ENCODE results near the gene ARL5C.
A peak's percentile ranks its signal among the peaks of the same experiment; 100 is the strongest.

Gene ARL5C

DNA sequence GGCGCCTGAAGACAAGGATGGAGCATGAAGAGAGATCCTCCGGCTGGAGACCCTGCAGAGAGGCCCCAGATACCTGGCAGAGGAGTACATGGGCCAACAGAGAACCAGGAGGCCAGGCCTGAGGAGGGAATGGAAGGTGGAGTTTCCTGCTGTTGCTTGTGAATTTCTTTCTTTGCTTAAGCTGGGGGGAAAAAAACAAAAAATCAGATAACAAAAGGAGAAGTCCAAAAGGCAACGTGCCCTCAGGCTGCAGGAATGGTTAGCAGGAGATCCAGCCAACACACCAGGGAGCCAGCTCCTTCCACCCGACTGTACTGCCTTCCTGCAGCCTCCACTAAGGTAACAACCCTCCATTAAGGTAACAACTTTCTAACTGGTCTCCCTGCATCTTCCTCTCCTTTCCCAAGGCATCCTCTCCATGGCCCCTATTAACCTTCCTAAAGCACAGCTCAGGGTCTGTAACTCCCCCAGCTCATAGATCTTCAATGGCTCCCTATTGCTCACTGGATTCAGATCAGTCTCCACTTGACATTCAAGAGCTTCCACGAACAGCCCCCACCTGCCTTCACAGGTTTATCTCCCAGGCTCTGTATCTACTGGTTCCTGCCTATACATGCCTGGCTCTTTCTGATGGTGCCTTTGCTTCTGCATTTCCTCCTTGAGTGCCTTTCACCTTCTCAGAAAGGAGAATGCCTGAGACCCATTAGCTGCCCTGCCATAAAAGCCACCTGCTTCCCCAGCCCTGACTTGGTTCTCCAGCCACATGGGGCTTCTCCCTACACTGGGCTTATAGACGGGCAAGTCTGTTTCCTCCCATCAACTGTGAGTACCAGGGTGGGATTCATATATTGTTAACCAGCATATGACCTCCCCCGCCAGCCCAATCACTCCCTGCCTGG lies 725 bp upstream of the ARL5C start:
- DNase-seq = no peak

DNA sequence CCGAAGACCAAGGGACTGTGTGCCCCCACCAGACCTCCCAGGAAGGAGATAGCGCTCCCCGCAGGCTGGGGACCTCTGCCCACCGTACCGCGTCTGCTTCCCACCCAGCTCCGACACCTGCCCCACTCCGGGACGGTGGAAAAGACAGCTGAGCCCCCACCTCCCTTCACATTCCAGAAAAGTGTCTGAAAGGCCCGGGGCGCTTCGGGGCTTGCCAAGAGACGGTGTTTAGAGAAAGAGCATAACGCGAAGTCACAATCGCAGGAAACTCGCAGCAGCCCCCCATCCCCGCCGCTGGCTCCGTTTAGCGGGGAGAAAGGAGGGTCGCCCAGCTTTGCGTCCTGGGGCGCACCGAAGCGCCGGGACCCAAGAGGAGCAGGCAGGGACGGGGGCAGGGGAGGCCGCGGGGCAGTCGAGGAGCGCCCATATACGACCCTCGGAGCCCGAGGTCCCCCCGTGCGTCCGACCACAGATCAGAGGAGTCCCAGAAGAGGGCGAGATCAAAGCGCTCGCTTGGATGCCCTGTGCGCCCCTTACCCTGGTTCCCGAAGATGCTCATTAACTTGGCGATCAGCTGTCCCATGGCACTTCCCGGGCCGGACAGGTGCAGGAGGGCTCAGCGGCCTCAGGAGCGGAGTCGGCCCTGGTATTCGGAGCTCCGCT lies 652 bp downstream of the ARL5C start:
- no peak for DNase-seq

DNA sequence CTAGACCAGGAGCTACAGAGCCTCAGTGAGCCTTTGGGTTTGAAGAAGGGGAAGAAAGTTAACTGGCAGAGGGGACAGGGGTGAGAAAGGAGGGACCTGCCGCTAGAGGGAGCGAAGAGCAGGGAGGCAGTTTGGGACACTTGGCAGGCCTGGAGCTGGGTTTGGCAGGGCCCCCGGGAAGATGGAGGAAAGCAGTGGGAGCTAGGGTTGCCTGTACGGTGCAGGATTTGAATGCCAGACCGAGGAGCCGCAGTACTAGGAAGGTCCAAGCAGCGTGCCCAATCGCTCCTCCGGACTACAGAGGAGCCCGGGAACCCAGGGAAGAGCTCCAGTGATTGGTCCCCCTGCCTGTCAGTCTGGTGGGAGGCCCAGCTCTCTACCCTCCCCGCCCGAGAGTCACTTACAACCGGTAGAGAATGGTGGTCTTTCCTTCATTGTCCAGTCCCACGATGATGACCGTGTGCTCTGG lies 1.3 kb downstream of the ARL5C start:
- peak; percentile 80 for DNase-seq

DNA sequence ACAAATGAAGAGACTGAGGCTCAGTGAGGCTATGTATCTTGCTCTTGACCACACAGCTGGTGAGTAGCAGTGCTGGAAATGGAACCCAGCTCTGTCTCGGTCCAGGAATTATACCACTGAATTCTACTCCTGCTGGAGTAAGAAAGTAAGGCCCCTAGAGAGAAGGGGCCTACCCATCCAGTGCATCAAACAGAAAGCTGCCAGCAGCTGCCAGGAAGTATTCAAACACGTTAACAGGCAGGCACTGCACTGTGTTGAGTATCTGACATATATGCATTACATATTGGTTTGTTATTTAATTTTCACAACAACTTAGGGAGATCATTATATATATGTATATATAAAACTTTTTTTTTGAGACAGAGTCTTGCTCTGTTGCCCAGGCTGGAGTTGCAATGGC lies 4.0 kb downstream of the ARL5C start:
- no peak for DNase-seq

DNA sequence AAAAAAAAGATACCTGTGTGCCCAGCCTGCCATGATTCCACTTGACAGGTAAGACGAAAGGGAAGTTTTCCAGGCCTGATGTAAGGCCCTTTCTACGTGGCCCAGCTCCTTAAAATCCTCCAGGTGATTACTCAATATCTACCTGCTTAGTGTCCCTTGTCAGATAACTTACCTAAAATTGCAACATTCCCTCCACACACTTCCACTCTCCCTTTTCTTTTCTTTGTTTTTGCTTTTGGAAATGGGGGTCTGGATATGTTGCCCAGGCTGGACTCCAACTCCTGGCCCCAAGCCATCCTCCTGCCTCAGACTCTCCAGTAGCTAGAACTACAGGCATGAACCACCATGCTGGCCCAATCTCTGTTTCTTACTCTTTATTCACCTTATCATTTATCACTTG lies 7.3 kb downstream of the ARL5C start:
- DNase-seq = no peak

DNA sequence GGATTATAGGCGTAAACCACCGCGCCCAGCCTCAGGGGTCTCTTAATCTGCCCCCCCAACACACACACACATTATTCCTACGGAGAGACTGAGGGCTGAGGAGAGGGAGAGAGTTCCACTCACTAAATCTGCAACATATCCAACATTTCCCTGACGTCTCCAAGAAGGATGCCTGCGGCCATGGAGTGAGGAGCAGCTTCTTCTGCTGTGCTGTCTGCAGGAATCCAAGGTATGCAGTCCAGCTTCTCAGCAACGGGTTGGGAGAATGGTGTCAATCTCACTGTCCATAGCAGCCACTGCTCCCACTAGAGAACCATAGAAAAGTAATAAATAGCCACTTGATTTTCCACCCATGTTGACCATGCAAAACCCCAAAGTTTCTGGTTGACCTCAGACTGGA lies 9.5 kb downstream of the ARL5C start:
- no peak for DNase-seq

DNA sequence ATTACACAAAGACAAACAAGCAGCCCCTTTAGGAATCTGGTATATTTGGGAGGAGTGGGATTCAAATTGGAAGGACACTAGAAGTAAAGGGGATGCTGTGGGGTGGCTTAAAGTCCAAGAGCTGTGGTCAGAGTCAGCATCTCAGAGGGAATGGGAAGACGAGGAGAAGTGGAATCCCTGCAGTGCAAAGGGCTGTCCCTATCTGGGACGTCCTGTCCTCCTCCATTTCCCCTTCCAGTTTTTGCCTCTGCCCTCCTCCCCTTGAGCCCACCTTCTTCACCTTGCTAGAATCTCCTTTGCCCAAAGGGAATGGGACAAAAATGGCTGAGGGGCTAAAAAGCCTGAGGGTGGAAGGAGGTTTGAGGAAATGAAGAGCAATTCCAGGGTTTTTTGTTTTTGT lies 10.3 kb downstream of the ARL5C start:
- DNase-seq = no peak

DNA sequence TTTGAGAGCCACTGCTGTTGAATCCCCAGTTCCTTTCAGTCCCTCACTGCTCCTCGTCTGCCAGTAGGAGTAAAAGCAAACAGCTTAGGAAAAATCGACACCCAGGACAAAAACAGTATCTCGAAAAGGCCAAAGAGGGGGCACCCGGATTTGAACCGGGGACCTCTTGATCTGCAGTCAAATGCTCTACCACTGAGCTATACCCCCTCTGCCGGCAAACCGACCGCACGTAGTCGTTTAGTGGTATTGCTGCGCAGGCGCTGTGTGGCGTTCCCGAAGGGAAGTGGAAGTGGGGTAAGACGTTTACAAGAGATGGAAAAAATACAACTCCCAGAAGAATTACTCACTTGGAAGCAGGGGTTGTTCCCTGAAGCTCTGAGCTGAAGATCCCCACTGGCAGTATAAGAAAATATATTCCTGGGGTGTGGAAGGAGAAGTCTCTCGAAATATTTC lies 12.3 kb downstream of the ARL5C start:
- DNase-seq = peak; percentile 93

DNA sequence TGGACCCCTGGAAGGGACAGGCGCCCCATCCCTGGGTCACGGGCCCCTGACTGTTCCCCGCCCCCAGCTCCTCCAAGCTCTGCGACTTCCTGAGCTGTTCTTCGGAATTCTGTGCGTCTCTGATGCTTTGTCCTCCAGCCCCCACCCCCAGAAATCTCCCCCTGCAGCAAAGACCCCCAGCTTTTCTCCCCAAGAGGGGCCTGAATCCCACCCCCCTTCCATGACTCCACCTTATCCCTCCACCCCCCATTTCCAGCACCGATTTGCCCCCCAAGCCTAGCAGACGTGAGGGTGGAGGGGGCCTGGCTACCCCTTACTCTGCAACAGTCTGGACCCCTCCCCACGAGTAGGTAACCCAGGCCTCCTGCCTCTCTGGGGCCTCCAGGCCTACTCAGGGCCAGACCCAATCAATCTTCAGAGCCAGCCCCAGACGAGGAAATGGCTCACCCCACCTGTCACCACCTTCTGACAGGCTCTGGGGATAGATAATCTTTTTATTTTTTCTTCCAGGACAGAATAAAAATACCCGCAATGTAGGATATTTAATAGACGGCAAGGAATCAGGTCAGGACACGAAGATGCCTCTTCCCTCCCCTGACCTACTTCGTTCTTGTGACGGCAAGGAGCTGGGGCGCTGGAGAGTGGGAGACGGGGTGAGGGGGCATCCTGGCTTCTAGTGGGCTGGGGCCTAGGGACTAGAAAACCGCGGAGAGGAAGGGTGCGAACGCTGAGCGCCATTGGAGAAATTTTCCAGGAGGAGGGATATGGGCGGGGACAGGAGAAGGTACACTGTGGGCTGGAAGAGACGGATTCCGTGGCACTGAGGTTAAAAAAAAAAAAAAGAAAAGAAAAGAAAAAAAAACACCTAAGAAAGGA lies 13.8 kb downstream of the ARL5C start:
- peak; percentile 36 for DNase-seq

DNA sequence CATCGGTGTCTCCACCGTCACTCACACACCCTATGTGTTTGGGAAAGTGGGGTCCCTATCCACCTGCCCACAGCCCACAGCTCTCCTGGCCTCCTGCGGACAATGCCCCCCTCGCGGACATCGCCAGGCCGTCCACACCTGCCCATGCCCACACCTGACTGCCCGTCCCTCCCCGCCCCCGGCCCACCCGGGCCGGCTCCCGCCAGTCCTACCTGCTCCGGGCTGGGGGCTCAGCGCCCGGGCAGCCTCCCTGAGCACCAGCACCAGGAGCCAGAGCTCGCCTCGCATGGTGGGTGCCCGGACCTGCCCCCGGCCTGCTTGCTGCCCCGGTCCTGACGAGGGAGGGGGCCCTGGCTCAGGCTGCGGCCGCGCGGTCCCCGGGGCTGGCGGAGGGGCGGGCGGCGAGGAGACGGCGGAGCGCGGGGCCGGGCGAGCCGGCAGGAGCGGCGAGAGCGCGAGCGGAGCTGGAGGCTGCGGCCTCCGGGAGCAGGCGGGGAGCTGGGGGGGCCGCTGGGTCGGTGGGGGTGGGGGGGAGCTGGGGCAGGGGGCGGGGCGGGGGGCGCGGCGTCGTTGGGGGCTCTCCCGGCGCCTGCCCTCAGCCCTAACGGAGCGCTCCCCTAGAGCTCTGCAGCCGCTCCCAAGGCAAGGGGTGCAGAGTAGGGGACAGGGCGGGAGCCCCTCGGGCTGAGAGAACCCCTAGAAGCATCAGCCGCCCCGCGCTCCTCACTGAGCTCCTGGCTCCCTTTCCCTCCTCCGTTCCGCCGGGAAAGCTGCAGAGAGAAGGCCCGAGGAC lies 14.6 kb downstream of the ARL5C start, which contains the start of gene PLXDC1:
Gene PLXDC1, minus strand, starts transcription at position 488 of the 793 bp plus-strand sequence. Its CDS starts 200 bp downstream, at position 288.
- DNase-seq = peak; percentile 18

DNA sequence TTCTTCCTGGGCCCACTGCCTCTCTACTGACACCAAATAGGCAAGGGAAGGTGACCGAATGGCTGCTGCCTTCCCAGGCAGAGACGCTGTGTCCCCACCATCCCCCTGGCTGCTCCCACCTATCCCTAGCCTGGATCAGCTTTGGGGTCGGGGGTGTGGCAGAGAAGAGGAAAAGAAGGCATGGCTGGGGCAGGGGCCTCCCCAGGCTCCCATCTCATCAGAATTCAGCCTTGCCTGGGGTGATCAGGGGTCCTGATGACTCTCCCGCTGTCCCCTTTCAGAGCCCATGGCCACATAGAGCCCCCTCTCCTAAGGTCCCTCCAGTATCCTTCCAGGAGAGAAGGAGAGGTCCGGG lies 15.2 kb downstream of the ARL5C start:
- DNase-seq = no peak

DNA sequence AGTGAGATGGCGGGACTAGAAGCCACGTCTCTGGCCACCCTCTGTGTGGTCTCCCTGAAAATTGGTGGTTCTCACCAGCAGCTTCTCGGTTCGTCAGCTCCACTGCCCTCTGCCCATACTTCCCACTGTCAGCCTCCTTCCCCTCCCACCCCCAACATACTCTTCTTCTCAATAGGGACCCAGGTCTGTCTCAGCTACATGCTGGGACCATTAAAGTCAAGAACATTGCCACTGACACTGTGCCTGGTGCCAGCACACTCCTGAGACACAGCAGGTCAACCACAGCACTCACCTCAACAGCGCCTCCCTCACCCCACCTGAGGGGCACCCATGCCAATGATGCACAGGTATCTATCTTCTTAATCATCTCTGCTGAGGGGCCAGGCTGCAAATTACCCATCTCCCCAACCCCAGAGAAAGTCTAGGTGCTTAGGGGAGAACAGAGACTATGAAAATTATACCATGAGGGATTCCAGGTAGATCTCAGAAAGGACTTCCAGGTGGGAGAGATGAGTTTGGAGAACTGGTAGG lies 15.8 kb downstream of the ARL5C start:
- DNase-seq = peak; percentile 15

DNA sequence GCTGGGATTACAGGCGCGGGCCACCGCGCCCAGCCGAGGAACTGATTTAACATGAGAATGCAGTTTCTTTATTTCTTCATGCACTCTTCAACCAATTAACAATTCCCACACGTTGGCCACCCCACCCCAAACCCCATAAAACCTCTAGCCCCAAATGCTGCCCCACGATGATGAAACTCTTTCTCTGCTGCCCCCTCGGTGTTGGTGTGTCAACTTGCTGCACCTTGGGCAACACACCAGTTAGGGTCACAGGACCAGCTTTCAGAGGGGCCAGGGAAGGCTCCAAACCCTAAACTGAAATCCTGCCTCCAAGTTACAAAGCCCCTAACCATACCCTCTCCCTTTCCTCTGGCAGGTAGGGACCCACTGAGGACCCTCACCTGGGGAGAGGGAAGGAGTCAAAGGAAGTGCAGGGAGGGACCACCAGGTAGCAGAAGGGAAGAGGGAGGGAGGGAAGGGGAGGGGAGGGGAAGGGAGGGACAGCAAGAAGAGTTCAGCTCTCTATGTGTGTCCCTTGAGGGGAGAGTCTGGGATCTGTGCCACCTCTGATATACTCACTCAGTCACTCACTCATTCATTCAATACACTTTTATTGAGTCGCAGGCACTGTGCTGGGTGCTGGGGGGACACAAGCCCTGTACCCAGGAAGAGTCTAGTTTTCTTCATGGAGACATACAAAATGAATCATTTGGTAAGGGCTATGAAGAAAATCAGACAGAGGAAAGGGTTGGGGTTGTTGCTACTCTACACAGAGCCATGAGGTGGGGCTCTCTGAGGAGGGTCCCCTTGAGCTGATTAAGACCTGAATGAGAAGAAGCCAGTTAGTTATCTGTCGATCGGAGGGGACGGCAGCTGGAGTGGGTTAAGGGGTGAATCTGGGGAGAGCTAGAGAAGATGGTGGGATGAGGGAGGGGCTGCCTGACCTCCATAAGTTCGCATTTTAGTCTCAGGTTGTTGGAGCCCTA lies 18.5 kb downstream of the ARL5C start:
- DNase-seq = no peak

DNA sequence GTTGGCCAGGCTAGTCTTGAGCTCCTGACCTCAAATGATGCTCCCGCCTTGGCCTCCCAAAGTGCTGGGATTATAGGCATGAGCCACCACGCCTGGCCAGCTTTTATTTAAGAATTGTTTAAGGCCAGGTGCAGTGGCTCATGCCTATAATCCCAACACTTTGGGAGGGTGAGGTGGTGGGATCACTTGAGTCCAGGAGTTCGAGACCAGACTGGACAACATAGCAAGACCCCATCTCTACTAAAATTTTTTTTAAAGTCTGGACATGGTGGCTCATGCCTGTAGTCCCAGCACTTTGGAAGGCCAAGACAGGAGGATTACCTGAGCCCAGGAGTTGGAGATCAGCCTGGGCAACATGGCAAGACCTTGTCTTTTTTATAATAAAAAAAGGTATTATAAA lies 19.7 kb downstream of the ARL5C start:
- no peak for DNase-seq

DNA sequence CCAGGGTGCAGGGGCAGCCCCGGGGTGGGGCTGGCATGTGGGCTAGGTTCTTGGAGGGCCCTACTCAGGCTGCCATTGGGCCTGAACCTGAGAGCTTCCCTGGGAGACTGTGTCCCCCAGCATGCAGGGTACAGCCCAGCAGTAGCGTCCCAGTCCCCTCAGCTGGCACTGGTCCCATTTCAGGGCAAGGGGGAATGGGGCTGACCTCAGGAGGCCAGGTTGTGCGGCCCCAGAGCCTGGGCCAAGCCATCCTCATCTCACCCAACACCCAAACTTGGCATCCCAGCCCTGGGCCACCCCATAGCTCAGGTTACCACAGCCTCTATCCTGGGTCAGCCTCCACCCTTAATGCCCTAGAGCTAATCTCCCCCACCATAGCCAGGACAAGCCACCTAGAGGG lies 20.8 kb downstream of the ARL5C start:
- no peak for DNase-seq

DNA sequence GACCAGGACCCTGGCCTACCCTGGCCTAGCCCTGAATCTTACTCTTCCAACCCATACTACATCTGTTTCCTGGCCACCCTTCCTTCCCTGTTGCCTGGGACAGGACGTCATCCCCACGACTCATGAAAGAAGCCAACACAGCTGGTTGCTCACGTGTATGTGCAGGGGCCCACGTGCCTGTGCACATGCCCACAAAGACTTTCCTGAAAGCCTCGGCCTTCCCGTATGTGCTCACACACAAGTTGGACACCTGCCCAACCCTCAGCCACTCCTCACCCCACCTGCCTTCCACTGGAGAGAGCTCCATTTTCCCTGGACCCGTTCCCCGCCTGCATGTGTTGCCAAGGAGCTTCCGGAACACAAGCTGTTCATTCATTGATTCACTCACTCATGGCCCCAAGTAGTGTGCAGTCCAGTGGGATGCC lies 21.5 kb downstream of the ARL5C start:
- DNase-seq = no peak

DNA sequence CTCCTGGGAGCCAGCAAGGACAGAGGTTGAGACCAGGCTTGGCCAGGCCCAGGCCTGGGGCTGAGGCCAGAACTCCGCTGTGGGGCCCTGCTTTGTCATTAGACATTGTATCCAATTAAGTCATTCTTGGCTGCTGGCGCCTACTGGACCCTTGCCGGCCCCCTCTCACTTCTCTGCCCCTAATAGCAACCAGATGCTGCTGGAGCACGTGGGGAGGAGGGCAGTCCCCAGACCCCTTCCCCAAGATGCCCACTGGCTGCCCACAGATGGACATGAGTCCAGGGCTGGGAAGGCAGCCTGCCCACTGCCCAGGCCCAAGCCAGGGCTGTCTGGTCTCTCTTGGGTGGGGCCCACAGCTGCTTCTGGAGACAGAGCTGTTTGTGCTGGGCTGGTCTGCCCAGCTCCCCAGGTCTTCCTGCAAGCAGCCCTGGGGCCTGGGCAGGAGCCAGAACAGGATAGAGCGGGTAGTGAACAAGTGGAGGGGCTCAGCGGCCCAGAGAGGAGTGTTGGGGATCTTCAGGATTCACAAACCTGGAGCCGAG lies 22.3 kb downstream of the ARL5C start:
- DNase-seq = no peak

DNA sequence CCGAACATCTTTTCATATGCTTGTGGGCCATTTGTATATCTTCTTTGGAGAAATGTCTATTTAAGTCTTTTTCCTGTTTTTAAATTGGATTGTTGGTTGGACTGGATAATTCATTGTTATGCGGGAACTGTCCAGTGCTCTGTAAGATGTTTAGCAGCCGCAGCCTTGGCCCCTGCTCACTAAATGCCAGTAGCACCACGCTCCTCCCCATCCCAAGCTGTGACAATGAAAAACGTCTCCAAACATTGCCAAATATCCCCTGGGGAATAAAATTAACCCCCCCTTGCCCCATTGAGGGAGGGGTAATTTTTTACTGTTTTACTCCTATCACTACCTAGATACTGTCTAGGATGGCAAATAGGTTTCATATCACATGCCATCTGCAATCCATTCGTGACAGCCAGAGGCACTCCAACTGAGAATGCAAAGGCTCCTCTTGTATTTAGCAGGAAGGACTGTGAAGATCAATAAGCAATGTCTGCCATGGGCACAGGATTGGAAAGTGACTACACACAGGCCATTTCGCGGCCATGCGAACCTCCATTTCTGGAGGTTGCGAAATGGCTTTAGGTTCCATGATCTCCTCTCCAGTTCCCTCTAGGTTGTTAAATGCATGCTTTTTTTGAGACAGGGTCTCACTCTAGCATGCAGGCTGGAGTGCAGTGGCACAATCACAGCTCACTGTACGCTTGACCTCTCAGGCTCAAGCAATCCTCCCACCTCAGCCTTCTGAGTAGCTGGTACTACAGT lies 23.9 kb downstream of the ARL5C start:
- DNase-seq = no peak

DNA sequence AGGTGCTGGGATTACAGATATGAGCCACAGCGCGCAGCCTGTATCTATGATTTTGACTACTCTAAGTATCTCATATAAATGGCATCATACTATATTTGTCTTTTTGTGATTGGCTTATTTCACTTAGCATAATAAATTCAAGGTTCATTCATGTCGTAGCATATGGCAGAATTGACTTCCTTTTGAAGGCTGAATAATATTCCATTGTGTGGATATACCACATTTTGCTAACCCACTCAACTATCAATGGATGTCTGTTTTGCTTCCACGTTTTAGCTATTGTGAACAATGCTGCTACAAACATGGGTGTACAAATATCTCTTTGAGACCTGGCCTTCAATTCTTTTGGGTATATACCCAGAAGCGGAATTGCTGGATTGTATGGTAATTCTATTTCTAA lies 24.7 kb downstream of the ARL5C start:
- no peak for DNase-seq

DNA sequence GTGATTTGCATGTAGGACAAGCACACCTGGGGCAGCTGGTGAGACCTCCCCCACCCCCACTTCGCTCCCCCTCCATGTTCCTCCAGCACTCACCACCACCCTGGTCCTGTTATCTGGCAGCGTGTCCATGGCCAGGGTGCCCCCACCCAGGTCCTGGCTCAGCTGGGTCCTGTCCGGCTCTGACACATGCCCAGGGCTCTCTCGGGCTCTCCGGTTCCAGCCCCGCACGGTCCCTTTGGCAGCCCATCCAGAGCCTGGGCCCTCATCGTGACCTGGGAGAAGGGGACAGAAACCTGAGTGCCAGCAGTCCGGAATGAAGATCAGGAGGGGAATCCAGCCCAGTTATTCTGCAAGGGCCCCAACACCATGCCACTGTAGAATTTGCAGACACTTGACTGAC lies 26.4 kb downstream of the ARL5C start:
- DNase-seq = no peak

Measured in CD4-positive, alpha-beta T cell treated with Interleukin-10 for 1 hour (primary cell).